NCI-H510A (cell line): Measurements from ENCODE around the gene MAP4K4.
"Not testable (repeated sequence)": the region's sequence is repeated elsewhere in the genome, so short reads cannot be mapped to it uniquely, and the experiment has no call there.

ENCODE experiments used
- DNase-seq: peaks from one replicate; lab custom pipeline; 2025; lab: John Stamatoyannopoulos, UW

MAP4K4 gene

DNA sequence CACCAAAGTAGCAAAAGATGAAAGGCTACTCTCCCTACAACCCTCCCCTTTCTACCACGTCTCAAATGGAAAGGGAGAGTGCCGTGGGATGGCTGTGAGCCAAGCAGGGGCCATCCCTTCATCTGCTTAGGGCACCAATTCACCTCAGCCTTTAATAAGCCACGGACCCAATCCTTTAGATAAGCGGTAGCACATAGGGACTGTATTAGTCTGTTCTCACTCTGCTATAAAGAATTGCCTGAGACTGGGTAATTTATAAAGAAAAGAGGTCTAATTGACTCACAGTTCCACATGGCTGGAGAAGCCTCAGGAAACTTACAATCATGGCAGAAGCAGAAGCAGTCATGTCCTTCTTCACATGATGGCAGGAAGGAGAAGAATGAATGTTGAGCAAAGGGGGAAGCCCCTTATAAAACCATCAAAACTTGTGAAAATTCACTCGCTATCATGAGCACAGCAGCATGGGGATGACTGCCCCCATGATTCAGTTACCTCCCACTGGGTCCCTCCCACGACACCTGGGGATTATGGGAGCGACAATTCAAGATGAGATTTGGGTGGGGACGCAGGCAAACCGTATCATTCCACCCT, 208.3 kb downstream of the MAP4K4 start:
- no peak for DNase-seq

DNA sequence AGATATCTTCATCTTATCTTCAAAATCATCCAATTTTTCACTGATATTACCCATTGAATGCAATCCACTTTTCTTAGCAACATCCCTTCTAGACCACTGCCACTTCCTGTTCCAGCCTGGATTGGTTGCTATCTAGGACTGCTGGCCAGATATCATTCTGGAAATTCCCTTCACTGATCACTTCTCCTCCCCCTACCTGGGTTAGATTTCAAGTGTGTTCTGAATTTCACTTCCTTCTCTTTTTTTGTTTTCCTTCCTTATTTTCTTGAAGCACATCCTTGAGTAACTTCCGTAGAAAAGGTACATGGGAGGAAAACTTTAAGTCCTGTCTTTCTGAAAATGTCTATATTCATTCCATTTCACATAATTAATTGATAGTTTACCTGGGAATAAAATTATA, 212.3 kb downstream of the MAP4K4 start:
- DNase-seq, result no peak

DNA sequence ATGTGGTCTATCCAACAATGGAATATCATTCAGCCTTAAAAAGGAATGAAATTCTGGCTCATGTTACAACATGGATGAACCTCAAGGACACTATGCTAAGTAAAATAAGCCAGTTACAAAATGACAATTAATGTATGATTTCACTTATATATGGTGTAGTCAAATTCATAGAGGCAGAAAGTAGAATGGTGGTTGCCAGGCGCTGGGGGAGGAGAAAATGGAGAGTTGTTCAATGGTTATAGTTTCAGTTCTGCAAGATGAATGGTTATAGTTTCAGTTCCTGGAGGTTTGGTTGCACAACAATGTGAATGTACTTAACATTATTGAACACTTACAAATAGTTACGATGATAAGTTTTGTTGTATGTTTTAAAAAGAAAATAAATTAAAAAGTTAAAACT, 215.0 kb downstream of the MAP4K4 start:
- DNase-seq, result no peak

DNA sequence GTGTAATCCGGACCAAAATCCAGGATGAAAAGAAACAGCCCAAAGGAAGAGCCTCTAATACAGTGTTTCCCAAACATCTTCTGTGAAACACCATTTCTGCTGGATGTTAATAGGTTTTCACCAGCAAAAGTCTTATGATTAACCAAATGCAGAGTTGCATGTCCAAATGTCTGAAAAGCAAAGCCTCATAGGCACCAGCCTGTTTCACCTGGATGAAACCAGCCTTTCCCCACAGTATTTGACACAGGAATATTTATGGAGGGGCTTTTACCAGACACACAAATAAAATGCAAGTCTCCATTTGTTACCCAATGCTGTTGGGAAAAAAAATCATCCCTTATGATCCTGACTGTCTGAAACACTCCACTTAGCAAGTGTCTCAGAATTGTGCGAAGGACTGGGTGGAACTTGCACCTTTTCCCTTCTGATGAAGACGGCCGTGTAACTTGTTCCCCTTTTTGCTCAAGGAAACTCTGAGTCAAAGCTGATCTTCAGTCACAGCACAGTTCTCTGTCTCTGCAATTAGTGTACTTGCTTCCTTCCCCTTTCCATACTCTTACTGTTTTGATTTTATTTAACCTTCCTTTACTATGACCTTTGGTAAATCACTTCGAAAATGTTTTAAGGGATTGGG, 223.9 kb downstream of the MAP4K4 start:
- DNase-seq, result no peak

DNA sequence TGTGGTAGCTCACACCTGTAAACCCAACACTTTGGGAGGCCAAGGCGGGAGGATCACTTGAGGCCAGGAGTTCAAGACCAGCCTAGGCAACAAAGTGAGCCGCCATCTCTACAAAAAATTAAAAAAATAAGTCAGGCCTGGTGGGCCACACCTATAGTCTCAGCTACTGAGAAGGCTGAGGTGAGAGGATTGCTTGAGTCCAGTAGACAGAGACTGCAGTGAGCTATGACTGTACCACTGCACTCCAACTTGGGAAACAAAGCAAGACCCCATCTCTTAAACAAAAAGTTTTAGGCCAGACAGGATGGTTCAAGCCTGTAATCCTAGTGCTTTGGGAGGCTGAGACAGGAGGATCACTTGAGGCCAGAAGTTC, 224.4 kb downstream of the MAP4K4 start:
- no peak for DNase-seq

DNA sequence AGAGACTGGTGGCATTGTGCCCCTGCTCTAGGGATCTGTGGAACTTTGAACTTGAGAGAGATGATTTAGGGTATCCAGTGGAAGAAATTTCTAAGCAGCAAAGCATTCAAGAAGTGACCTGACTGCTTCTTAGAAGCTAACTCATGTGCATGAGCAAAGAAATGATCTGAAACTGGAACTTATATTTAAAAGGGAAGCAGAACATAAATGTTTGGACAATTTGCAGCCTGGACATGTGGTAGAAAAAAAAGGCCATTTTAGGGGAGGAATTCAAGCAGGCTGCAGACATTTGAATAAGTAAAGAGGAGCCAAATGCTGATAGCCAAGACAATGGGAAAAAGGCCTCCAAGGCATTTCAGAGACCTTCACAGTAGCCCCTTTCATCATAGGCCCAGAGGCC, 226.8 kb downstream of the MAP4K4 start:
- not testable (repeated sequence) for DNase-seq

DNA sequence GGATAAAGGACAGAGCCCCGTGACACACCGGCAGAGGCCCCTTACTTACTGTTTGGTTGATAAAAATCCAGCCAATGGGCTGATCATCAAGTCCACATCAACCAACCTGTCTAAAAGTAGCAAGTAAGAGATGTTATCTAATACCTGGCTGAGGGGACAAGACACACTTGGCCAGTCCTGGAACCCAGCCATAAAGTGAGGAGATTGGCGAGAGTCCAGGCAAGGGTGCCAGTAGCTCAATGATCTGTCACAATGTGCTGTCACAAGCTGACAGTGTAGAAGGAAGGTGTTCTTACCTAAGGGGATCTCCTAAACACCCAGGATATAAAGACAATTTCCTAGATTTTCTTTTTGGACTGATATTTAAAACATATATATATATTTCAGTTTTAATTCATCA, 232.5 kb downstream of the MAP4K4 start:
- DNase-seq, result no peak

DNA sequence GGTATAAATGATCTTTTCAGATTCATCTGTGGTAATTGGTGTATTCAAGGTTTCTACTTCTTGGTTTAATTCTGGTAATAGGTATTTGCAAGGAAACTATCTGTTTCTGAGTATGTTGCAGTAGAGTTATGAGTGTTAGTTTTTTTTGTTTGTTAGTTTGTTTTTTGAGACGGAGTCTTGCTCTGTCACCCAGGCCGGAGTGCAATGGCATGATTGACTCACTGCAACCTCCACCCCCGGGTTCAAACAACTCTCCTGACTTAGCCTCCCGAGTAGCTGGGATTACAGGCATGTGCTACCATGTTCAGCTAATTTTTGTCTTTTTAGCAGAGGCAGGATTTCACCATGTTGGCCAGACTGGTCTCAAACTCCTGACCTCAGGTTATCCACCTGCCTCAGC, 233.3 kb downstream of the MAP4K4 start:
- DNase-seq, result no peak

DNA sequence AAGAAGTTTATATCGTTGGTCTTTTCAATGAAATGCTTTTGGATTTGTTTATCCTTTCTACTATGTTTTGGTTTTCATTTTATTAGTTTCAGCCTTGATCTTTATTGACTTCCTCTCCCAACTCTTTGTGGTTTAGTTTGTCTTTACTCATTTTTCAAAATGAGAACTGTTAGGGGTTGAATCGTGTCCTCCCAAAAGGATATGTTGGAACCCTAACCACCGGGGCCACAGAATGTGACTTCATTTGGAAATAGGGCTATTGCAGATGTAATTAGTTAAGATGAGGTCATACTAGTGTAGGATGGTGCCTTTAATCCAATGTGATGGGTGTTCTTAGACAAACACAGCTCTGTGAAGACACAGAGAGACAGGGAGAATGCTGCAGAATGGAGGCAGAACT, 233.9 kb downstream of the MAP4K4 start:
- no peak for DNase-seq

DNA sequence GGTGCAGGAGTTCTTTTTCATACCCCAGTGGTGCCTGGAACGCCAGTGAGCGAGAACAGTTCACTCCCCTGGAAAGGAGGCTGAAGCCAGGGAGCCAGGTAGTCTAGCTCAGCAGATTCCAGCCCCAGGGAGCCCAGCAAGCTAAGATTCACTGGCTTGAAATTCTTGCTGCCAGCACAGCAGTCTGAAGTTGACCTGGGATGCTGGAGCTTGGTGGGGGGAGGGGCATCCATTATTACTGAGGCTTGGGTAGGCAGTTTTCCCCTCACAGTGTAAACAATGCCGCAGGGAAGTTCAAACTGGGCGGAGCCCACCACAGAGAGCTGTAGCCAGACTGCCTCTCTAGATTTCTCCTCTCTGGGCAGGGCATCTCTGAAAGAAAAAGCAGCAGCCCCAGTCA, 238.3 kb downstream of the MAP4K4 start:
- not testable (repeated sequence) for DNase-seq

DNA sequence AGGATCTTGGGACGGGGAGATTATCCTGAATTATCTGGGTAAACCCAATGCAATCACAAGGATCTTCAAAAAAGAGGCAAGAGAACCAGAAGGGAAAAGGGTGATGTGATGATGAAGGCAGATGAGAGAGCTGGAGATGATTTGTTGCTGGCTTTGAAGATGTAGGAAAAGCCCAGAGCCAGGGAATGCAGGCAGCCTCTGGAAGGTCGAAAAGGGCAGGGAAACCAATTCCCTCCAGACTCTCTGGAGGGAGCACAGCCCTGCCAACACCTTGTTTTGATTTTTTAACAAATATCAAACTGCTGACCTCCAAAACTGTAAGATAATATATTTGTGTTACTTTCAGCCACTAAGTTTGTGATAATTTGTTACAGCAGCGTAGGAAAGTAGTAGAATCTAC, 245.3 kb downstream of the MAP4K4 start:
- DNase-seq, result no peak
